Measurements from ENCODE around the gene SMARCD1.

Gene SMARCD1

GRCh38 chr12:50057000-50057841, 27.9 kb upstream of the SMARCD1 start, which contains the start of gene ASIC1:
ASIC1 (plus strand) TSS chr12:50057596; CDS start chr12:50058767, 1,171 bp downstream.
- peak; percentile 57 to 76 for DNase-seq

- DNase-seq = no peak
Measured at GRCh38 chr12:50057896-50058670, 27.1 kb upstream of the SMARCD1 start.

GRCh38 chr12:50058743-50059312, 26.3 kb upstream of the SMARCD1 start:
- DNase-seq = no peak

GRCh38 chr12:50059440-50060119, 25.6 kb upstream of the SMARCD1 start:
- DNase-seq = no peak

- no peak for DNase-seq
Measured at GRCh38 chr12:50060120-50060468, 25.0 kb upstream of the SMARCD1 start.

GRCh38 chr12:50061171-50061570, 24.0 kb upstream of the SMARCD1 start:
- DNase-seq = peak in 1 of 2 donors; percentile 24

- DNase-seq = no peak
Measured at GRCh38 chr12:50061946-50062686, 23.0 kb upstream of the SMARCD1 start.

- peak in 1 of 2 donors; percentile 25 for DNase-seq
Measured at GRCh38 chr12:50062728-50063460, 22.2 kb upstream of the SMARCD1 start.

- no peak for DNase-seq
Measured at GRCh38 chr12:50065726-50066310, 19.3 kb upstream of the SMARCD1 start.

GRCh38 chr12:50066402-50066801, 18.7 kb upstream of the SMARCD1 start:
- DNase-seq = no peak

- DNase-seq = no peak
Measured at GRCh38 chr12:50069069-50069468, 16.1 kb upstream of the SMARCD1 start.

GRCh38 chr12:50069539-50069938, 15.6 kb upstream of the SMARCD1 start:
- DNase-seq = no peak

GRCh38 chr12:50070314-50071060, 14.7 kb upstream of the SMARCD1 start:
- DNase-seq = peak; percentile 61 to 73

GRCh38 chr12:50072198-50072907, 12.8 kb upstream of the SMARCD1 start:
- DNase-seq = no peak

- no peak for DNase-seq
Measured at GRCh38 chr12:50073206-50073605, 11.9 kb upstream of the SMARCD1 start.

- no peak for DNase-seq
Measured at GRCh38 chr12:50073712-50074111, 11.4 kb upstream of the SMARCD1 start.

- peak; percentile 44 to 73 for DNase-seq
Measured at GRCh38 chr12:50074936-50075807, 10.0 kb upstream of the SMARCD1 start.

GRCh38 chr12:50075808-50076170, 9.4 kb upstream of the SMARCD1 start:
- no peak for DNase-seq

GRCh38 chr12:50077099-50077498, 8.0 kb upstream of the SMARCD1 start:
- DNase-seq = no peak

All from hippocampal formation (tissue), 2 donors.